GM13977 (cell line): ENCODE results near the gene NOC2L.
"Not testable (repeated sequence)": the region's sequence is repeated elsewhere in the genome, so short reads cannot be mapped to it uniquely, and the experiment has no call there.

Source experiments
- DNase-seq: peaks from one replicate; pipeline ENCODE4 v3.0.0; 2012; ENCODE audit warnings: low spot score
- in situ Hi-C: fragments of 300-500 bp; cut with MboI; formaldehyde crosslinking; loops from one replicate; pipeline ENCODE4 v1.12.0; 2022; ENCODE audit warnings: low sequenced_read_pairs, low pct_unique_long_range_greater_than_20kb, mixed read lengths, inconsistent platforms; ENCODE audit not compliant: unreplicated experiment
- TF ChIP-seq, protein P1 (sequence below): IDR thresholded peaks from 2 replicates; pipeline ENCODE4 v1.5.1; 2012; ENCODE audit warnings: mild to moderate bottlenecking, control low read depth; ENCODE audit not compliant: insufficient read depth; ENCODE audit errors: extremely low read depth, missing control alignments

NOC2L gene

DNA sequence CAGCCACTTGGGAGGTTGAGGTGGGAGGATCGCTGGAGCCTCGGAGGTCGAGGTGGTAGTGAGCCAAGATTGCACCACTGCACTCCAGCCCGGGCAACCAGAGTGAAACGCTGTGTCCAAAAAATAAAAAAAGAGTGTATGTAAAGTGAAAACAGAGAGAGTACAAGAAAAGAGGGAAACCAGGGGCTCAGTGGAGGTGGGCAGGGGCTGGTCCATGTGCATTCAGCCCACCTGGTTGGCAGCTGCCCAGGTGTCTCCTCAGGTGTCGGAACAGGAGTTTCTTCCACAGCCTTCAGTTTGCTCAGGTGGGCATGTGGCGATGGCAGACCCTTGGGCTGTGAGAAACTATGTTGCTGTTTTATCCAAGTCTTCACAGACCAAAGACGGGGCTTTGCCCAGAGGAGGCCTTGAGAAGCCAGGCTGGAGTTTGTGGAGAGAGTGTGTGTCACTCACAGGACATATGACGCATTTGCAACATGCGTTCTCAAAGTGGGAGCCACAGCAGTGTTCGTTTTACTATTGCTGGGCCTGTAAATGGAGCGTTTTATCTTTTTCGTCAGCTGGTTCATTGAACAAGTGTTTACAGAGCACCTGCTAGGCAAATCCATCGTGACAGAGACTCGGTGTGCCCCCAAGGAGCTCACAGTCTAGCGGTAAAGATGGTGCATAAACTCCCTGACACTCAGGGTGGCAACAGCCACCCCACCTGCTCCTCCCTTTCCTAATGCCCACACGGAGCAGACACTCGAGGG, 57.8 kb downstream of the NOC2L start:
- TF ChIP-seq, protein P1, sequence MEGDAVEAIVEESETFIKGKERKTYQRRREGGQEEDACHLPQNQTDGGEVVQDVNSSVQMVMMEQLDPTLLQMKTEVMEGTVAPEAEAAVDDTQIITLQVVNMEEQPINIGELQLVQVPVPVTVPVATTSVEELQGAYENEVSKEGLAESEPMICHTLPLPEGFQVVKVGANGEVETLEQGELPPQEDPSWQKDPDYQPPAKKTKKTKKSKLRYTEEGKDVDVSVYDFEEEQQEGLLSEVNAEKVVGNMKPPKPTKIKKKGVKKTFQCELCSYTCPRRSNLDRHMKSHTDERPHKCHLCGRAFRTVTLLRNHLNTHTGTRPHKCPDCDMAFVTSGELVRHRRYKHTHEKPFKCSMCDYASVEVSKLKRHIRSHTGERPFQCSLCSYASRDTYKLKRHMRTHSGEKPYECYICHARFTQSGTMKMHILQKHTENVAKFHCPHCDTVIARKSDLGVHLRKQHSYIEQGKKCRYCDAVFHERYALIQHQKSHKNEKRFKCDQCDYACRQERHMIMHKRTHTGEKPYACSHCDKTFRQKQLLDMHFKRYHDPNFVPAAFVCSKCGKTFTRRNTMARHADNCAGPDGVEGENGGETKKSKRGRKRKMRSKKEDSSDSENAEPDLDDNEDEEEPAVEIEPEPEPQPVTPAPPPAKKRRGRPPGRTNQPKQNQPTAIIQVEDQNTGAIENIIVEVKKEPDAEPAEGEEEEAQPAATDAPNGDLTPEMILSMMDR = no peak
- DNase-seq = no peak
- in situ Hi-C loops = no loop called here

- in situ Hi-C loops = loop anchor here (10.0 kb wide), 1 partner anchor 75 kb away; no protein-coding TSS in a partner anchor
- no peak for DNase-seq
- TF ChIP-seq, protein P1 = no peak
These were observed 59.3 kb downstream of the NOC2L start for GRCh38 chr1:899636-900317.

DNA sequence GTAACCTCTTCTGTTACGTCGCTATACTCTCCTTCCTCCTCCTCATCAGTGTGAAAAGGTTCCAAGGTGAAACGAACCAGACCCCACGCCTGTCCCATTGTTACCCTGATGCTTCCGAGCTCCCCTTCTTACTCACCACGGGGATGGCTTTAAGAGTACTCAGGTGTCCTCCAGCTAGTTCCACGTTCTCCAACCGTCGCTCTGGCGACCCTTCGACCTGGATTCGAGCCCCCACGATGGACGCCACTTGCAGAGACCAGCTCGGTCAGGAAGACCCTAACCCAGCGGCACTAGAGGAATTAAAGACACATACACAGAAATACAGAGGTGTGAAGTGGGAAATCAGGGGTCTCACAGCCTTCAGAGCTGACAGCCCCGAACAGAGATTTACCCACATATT, 61.1 kb downstream of the NOC2L start:
- not testable (repeated sequence) for DNase-seq
- in situ Hi-C loops = loop anchor here (10.0 kb wide), 1 partner anchor 77 kb away; no protein-coding TSS in a partner anchor

DNA sequence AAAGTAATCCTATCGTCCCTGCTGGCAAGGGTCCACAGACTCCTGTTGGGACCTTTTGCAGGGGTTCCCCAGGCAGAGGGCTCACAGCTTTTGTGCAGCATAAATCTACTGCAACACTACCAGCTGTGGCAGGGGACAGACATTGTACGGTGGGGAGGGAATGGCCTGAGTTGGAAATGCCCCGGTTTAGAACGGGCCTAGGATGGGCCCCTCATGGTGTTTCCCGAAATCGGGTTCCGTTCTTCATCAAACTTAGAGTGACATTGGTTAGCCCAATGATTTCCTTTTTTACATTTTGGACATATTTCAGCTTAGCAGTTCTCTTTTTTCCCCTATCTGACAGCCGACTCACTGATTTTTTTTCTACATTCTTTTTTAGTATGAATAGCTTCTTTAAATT, 61.8 kb downstream of the NOC2L start:
- TF ChIP-seq, protein P1 = no peak
- in situ Hi-C loops = loop anchor here (10.0 kb wide), 1 partner anchor 78 kb away; no protein-coding TSS in a partner anchor
- no peak for DNase-seq
